GM23248 (cell line): ENCODE measurements around the gene ACSL6.

ENCODE experiments used
- EZH2 ChIP-seq: fragments of 200-600 bp; sonication (generic); IDR thresholded peaks from 2 replicates; pipeline ENCODE4 v1.6.1; 2018; ENCODE audit warnings: antibody characterized with exemption, mild to moderate bottlenecking; ENCODE audit not compliant: insufficient read depth, poor library complexity, severe bottlenecking
- EZH2phosphoT487 ChIP-seq: fragments of 200-600 bp; sonication (generic); IDR thresholded peaks from 2 replicates; pipeline ENCODE4 v1.6.1; 2018; ENCODE audit warnings: antibody characterized with exemption, moderate library complexity, mild to moderate bottlenecking, low read depth; ENCODE audit not compliant: insufficient read depth

- TF ChIP-seq EZH2 (no peak), EZH2phosphoT487 (no peak)
These were observed 29.9 kb downstream of the ACSL6 start for GRCh38 chr5:131981516-131981915.
